ENCODE measurements around the gene ZNF77. TPM values are rescaled to one million over a fixed set of nuclear protein-coding genes. Genes with fewer than 3 reads are reported as not detected.

The ZNF77 gene
- total and polyA plus RNA-seq, 10 of the 15 experiments (the other 5 are each of a cell fraction or from before 2014, with no cell fraction given), result 1.9 to 4.7 (median 3.0) TPM

- no peak overlapping the region for H3K27ac ChIP-seq (ENCODE audit: control insufficient read depth, insufficient read depth)
- 86% methylated on average over 14 of the region's 14 CpGs for WGBS (ENCODE audit: insufficient coverage, insufficient replicate concordance, low lambda C conversion rate, missing lambda C conversion rate)
- peaks cover 2% of the 10 kb centered on the region; the same call in 1 of the 2 replicates for H3K4me1 ChIP-seq (ENCODE audit: control insufficient read depth, insufficient read depth, low read length)
- in situ Hi-C loops (cut with MboI) (no loop called here), intact Hi-C loops (cut with micrococcal nuclease; ENCODE audit: unreplicated experiment) (loop anchor here (10.0 kb wide), 1 partner anchor 58 kb away; no protein-coding TSS in a partner anchor)
- H3K36me3 ChIP-seq (ENCODE audit: control insufficient read depth in 2 of 2, insufficient read depth in 2 of 2, low read length in 1 of 2), result no peaks in the 10 kb centered on the region; a peak in 2 of 4 replicates
- no TSS peak for BruUV-seq (replicated peaks)
- no peaks in the 10 kb centered on the region for H3K27me3 ChIP-seq (replicated peaks in 1 of 2; ENCODE audit: control insufficient read depth in 2 of 2, insufficient read depth in 2 of 2, low read length in 1 of 2)
- FAIRE-seq (no peak), DNase-seq (ENCODE audit: low read depth, low spot score) (no peak), ATAC-seq (no peak)
- no peaks in the 10 kb centered on the region for H4K20me1 ChIP-seq (ENCODE audit: control insufficient read depth, insufficient read depth)
- ChIA-PET SMC1A (ENCODE audit: uncharacterized antibody, unreplicated experiment) (no interaction called here), RAD21 (ENCODE audit: unreplicated experiment) (no interaction called here), CTCF (interaction anchor here (1.2 to 1.8 kb wide), 2 partner anchors 55 to 161 kb away, joined by 3 to 4 read pairs; no protein-coding TSS in a partner anchor), POLR2A (interaction anchor here (1.1 to 1.3 kb wide), 2 partner anchors 7 to 42 kb away, joined by 4 to 6 read pairs; partner anchors contain the start of gene ZNF57)
- H2AFZ ChIP-seq (ENCODE audit: control insufficient read depth, low read depth, low read length), result no peak overlapping the region
- no peak overlapping the region for H3K4me3 ChIP-seq
- no peak overlapping the region for H3K9ac ChIP-seq (ENCODE audit: control insufficient read depth, insufficient read depth, low read length)
- no peaks in the 10 kb centered on the region; the same call in 2 of the 3 replicates for H3K9me3 ChIP-seq (replicated peaks; ENCODE audit: control insufficient read depth, insufficient read depth, low read length)
- no peak overlapping the region for H3K4me2 ChIP-seq (ENCODE audit: control insufficient read depth, insufficient read depth)
- TF ChIP-seq MEF2B (IDR thresholded peaks at IDR 0.05; ENCODE audit: partially characterized antibody, poor library complexity, severe bottlenecking) (no peak), POLR2AphosphoS5 (IDR thresholded peaks at IDR 0.05; ENCODE audit: low read length) (no peak), ETV6 (conservative IDR thresholded peaks at IDR 0.05 in 1 of 2, IDR thresholded peaks at IDR 0.05 in 1 of 2; ENCODE audit: borderline replicate concordance in 1 of 2, low read depth in 1 of 2) (no peak), PML (IDR thresholded peaks at IDR 0.05; ENCODE audit: low read length) (no peak), NR2F1 (conservative IDR thresholded peaks at IDR 0.05) (no peak), IRF5 (IDR thresholded peaks at IDR 0.05; ENCODE audit: borderline replicate concordance) (no peak), SPI1 (IDR thresholded peaks at IDR 0.05; ENCODE audit: borderline replicate concordance, insufficient read depth, low read depth, low read length) (no peak), BMI1 (IDR thresholded peaks at IDR 0.05; ENCODE audit: borderline replicate concordance) (no peak), PAX8 (IDR thresholded peaks at IDR 0.05) (no peak), USF2 (IDR thresholded peaks at IDR 0.05; ENCODE audit: borderline replicate concordance, low read depth, low read length) (no peak), STAT3 (IDR thresholded peaks at IDR 0.05; ENCODE audit: low read depth, low read length) (no peak), CUX1 (IDR thresholded peaks at IDR 0.05; ENCODE audit: insufficient replicate concordance, low read depth, low read length) (no peak), KLF5 (IDR thresholded peaks at IDR 0.05; ENCODE audit: partially characterized antibody) (no peak), MTA3 (IDR thresholded peaks at IDR 0.05; ENCODE audit: borderline replicate concordance, low read length) (no peak)
- no peaks in the 10 kb centered on the region for H3K79me2 ChIP-seq (ENCODE audit: control insufficient read depth, insufficient read depth, low read length)
Measured at GRCh38 chr19:2942928-2943640, 1.7 kb downstream of the ZNF77 start.

Measured in GM12878 (cell line).